PC-9 (cell line): ENCODE results near the gene UBXN4. TPM values are rescaled to one million over a fixed set of nuclear protein-coding genes. Genes with fewer than 3 reads are reported as not detected.

Experiments used
- BruUV-seq: library from RNA; stranded (reverse); fragments of 400-500 nt; replicated peaks from 2 replicates; lab custom pipeline; 2021; lab: Mats Ljungman, UMichigan
- CTCF ChIA-PET: fragments of 300-600 bp; sonication (Branson Sonifier 250); formaldehyde crosslinking; loops from one replicate; lab custom pipeline; 2022; ENCODE audit warnings: antibody characterized with exemption; lab: Charles Lee
- POLR2A ChIA-PET: fragments of 300-600 bp; sonication (Branson Sonifier 250); formaldehyde crosslinking; loops from one replicate; lab custom pipeline; 2022; ENCODE audit warnings: antibody characterized with exemption; ENCODE audit not compliant: unreplicated experiment; lab: Charles Lee
- DNase-seq, 2 experiments: peaks; one replicate each; pipeline versions ENCODE4 v3.0.0 to v3.0.0-alpha.2; 2015 to 2022; ENCODE audit warnings: mixed read lengths in 1 of 2
- H2AFZ ChIP-seq: fragments of 200-600 bp; sonication (generic); 2 replicates; pipeline ENCODE4 v1.8.1; 2017; ENCODE audit warnings: antibody characterized with exemption
- H3F3A ChIP-seq: fragments of 200-600 bp; sonication (generic); 2 replicates; pipeline ENCODE4 v1.8.1; 2017; ENCODE audit warnings: antibody characterized with exemption, mild to moderate bottlenecking, low read depth; ENCODE audit not compliant: insufficient read depth
- H3K27ac ChIP-seq: fragments of 200-600 bp; sonication (generic); 2 replicates; pipeline ENCODE4 v1.6.1; 2016; ENCODE audit warnings: mixed run types
- H3K27me3 ChIP-seq: fragments of 200-600 bp; sonication (generic); 2 replicates; pipeline ENCODE4 v1.6.1; 2016; ENCODE audit warnings: low read depth, mixed run types; ENCODE audit not compliant: insufficient read depth
- H3K36me3 ChIP-seq: fragments of 200-600 bp; sonication (generic); 2 replicates; pipeline ENCODE4 v1.6.1; 2016; ENCODE audit warnings: low read depth, mixed run types
- H3K4me1 ChIP-seq: fragments of 200-600 bp; sonication (generic); replicated peaks from 2 replicates; pipeline ENCODE4 v1.6.1; 2016; ENCODE audit warnings: mixed run types; ENCODE audit not compliant: insufficient read depth
- H3K4me2 ChIP-seq: fragments of 200-600 bp; sonication (generic); 2 replicates; pipeline ENCODE4 v1.6.1; 2017; ENCODE audit warnings: mixed run types
- H3K4me3 ChIP-seq: fragments of 200-600 bp; sonication (generic); 2 replicates; pipeline ENCODE4 v1.6.1; 2016; ENCODE audit warnings: mixed run types
- H3K79me2 ChIP-seq: fragments of 200-600 bp; sonication (generic); 2 replicates; pipeline ENCODE4 v1.6.1; 2017; ENCODE audit warnings: low read depth, mixed run types
- H3K9me2 ChIP-seq: fragments of 200-600 bp; sonication (generic); 2 replicates; pipeline ENCODE4 v1.8.1; 2017; ENCODE audit warnings: mild to moderate bottlenecking; ENCODE audit not compliant: insufficient read depth
- H3K9me3 ChIP-seq: fragments of 200-600 bp; sonication (generic); 2 replicates; pipeline ENCODE4 v1.8.1; 2016; ENCODE audit warnings: low read depth; ENCODE audit not compliant: insufficient read depth
- H4K20me1 ChIP-seq: fragments of 200-600 bp; sonication (generic); 2 replicates; pipeline ENCODE4 v1.8.1; 2017; ENCODE audit not compliant: insufficient read depth
- EZH2 ChIP-seq: fragments of 200-600 bp; sonication (generic); IDR thresholded peaks from 2 replicates; pipeline ENCODE4 v1.8.0; 2017; ENCODE audit warnings: antibody characterized with exemption, low read depth
- intact Hi-C: fragments of 100-400 bp; cut with micrococcal nuclease; formaldehyde crosslinking; loops from one replicate; pipeline ENCODE4 v1.10.0; 2022; ENCODE audit not compliant: unreplicated experiment
- total RNA-seq: library from RNA; stranded (reverse); gene quantifications from 2 replicates; pipeline ENCODE4 v1.2.3, GENCODE V29; 2021
- TF ChIP-seq, protein P1 (sequence below): fragments of 200-600 bp; sonication (generic); conservative IDR thresholded peaks from 2 replicates; pipeline ENCODE4 v1.6.1; 2017; ENCODE audit warnings: mixed run types, antibody characterized with exemption, mild to moderate bottlenecking, moderate library complexity

Gene UBXN4
- total RNA-seq, 1 experiment from 2014 or later: 95.0 TPM

DNA sequence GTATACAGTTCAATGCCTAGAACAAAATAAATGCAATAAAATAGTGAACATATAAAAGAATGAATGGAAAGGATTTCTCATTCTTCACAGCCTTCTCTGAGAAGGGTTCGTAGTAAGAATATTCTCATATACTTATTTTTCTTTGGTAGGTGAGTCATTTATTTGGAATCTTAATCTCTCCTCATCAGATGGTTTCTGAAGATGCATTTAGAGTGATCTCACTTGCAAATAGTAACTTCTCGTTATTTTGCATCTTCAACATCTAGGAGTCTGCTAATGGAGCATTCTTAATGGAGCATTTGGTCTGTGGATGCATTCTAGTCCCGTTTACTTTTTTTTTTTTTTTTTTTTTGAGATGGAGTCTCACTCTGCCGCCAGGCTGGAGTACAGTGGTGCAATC, 3.9 kb downstream of the UBXN4 start:
- no peak overlapping the region for H3K4me3 ChIP-seq
- no peaks in the 10 kb centered on the region; the same call in 1 of the 2 replicates for H3K9me2 ChIP-seq
- no peak overlapping the region for H3K27ac ChIP-seq
- no peaks in the 10 kb centered on the region for H3K9me3 ChIP-seq
- TF ChIP-seq, protein P1, sequence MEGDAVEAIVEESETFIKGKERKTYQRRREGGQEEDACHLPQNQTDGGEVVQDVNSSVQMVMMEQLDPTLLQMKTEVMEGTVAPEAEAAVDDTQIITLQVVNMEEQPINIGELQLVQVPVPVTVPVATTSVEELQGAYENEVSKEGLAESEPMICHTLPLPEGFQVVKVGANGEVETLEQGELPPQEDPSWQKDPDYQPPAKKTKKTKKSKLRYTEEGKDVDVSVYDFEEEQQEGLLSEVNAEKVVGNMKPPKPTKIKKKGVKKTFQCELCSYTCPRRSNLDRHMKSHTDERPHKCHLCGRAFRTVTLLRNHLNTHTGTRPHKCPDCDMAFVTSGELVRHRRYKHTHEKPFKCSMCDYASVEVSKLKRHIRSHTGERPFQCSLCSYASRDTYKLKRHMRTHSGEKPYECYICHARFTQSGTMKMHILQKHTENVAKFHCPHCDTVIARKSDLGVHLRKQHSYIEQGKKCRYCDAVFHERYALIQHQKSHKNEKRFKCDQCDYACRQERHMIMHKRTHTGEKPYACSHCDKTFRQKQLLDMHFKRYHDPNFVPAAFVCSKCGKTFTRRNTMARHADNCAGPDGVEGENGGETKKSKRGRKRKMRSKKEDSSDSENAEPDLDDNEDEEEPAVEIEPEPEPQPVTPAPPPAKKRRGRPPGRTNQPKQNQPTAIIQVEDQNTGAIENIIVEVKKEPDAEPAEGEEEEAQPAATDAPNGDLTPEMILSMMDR: no peak
- TF ChIP-seq EZH2: no peak
- H3K4me2 ChIP-seq: 0 out of 2 replicates have a peak overlapping the region, but pooled peaks have one; percentile 7
- BruUV-seq: no TSS peak
- POLR2A ChIA-PET: no interaction called here
- no peaks in the 10 kb centered on the region for H3F3A ChIP-seq
- no peak for DNase-seq
- intact Hi-C loops: loop anchor here (10.0 kb wide), 1 partner anchor 211 kb away; the partner anchor contains the start of genes R3HDM1 and ZRANB3
- H3K27me3 ChIP-seq: no peaks in the 10 kb centered on the region
- H3K4me1 ChIP-seq: peaks cover 18% of the 10 kb centered on the region
- peaks cover 11% of the 10 kb centered on the region for H3K36me3 ChIP-seq
- peaks cover 34% of the 10 kb centered on the region for H4K20me1 ChIP-seq
- CTCF ChIA-PET: no interaction called here
- H3K79me2 ChIP-seq: peaks cover 58% of the 10 kb centered on the region
- no peak overlapping the region for H2AFZ ChIP-seq

GRCh38 chr2:135755573-135755972, 13.9 kb downstream of the UBXN4 start:
- intact Hi-C loops: no loop called here
- no peak for TF ChIP-seq EZH2
- TF ChIP-seq, protein P1: no peak
- CTCF ChIA-PET: no interaction called here
- Histone ChIP-seq H3K36me3 (peaks cover 40% of the 10 kb centered on the region), H2AFZ (no peak overlapping the region), H3K4me3 (no peak overlapping the region), H3K9me2 (no peaks in the 10 kb centered on the region), H3K27ac (no peak overlapping the region), H3K9me3 (no peaks in the 10 kb centered on the region; the same call in 1 of the 2 replicates), H4K20me1 (no peaks in the 10 kb centered on the region; the same call in 1 of the 2 replicates), H3K79me2 (no peaks in the 10 kb centered on the region), H3K27me3 (no peaks in the 10 kb centered on the region), H3F3A (no peaks in the 10 kb centered on the region; the same call in 1 of the 2 replicates), H3K4me2 (no peak overlapping the region), H3K4me1 (no peaks in the 10 kb centered on the region)
- DNase-seq: no peak
- POLR2A ChIA-PET: no interaction called here
- BruUV-seq: no TSS peak

- TF ChIP-seq, protein P1: no peak
- TF ChIP-seq EZH2: no peak
- Histone ChIP-seq H3K9me2 (no peaks in the 10 kb centered on the region), H3K36me3 (peaks cover 44% of the 10 kb centered on the region), H4K20me1 (peaks cover 3% of the 10 kb centered on the region; the same call in 1 of the 2 replicates), H2AFZ (no peak overlapping the region), H3K4me3 (no peak overlapping the region), H3K4me2 (no peak overlapping the region), H3K79me2 (no peaks in the 10 kb centered on the region), H3F3A (peaks cover 3% of the 10 kb centered on the region; the same call in 1 of the 2 replicates), H3K9me3 (no peaks in the 10 kb centered on the region; the same call in 1 of the 2 replicates), H3K4me1 (no peaks in the 10 kb centered on the region), H3K27ac (no peak overlapping the region), H3K27me3 (no peaks in the 10 kb centered on the region)
- no peak for DNase-seq
- no TSS peak for BruUV-seq
- ChIA-PET POLR2A (no interaction called here), CTCF (no interaction called here)
- intact Hi-C loops: no loop called here
Measured at GRCh38 chr2:135756692-135757091, 15.0 kb downstream of the UBXN4 start.
